Stimulated activated CD8-positive, alpha-beta memory T cell treated with anti-CD3 and anti-CD28 coated beads, Interleukin-4, amount 100 ng/mL, for 24 hours (primary cell): ENCODE data around the gene GARNL3.

Source experiments
- DNase-seq: peaks from one replicate; pipeline ENCODE4 v3.0.0-alpha.2; 2020; ENCODE audit warnings: low read depth

Gene GARNL3

GRCh38 chr9:127264462-127265219, at the start of gene GARNL3:
Gene GARNL3, plus strand, starts transcription at chr9:127264774. Its CDS starts 104 bp downstream, at chr9:127264878.
- no peak for DNase-seq

- DNase-seq = no peak
These were observed 49.0 kb upstream of the GARNL3 start for GRCh38 chr9:127215268-127216209.

- DNase-seq = no peak
These were observed 48.2 kb upstream of the GARNL3 start for GRCh38 chr9:127216210-127216887.

GRCh38 chr9:127216888-127217217, 47.7 kb upstream of the GARNL3 start:
- no peak for DNase-seq

GRCh38 chr9:127218818-127219217, 45.8 kb upstream of the GARNL3 start:
- DNase-seq = no peak

- DNase-seq = no peak
These were observed 45.1 kb upstream of the GARNL3 start for GRCh38 chr9:127219520-127219919.

- no peak for DNase-seq
These were observed 42.9 kb upstream of the GARNL3 start for GRCh38 chr9:127221695-127222094.

- DNase-seq = no peak
These were observed 42.0 kb upstream of the GARNL3 start for GRCh38 chr9:127222388-127223095.

GRCh38 chr9:127223266-127223665, 41.3 kb upstream of the GARNL3 start:
- no peak for DNase-seq

- no peak for DNase-seq
These were observed 40.8 kb upstream of the GARNL3 start for GRCh38 chr9:127223810-127224177.

- DNase-seq = peak; percentile 77
These were observed 40.2 kb upstream of the GARNL3 start for GRCh38 chr9:127224178-127224882.

GRCh38 chr9:127224883-127225739, 39.5 kb upstream of the GARNL3 start:
- DNase-seq = peak; percentile 88

- no peak for DNase-seq
These were observed 38.6 kb upstream of the GARNL3 start for GRCh38 chr9:127225801-127226625.

- no peak for DNase-seq
These were observed 34.7 kb upstream of the GARNL3 start for GRCh38 chr9:127229691-127230417.

GRCh38 chr9:127231666-127232065, 32.9 kb upstream of the GARNL3 start:
- no peak for DNase-seq

GRCh38 chr9:127232833-127233549, 31.6 kb upstream of the GARNL3 start:
- DNase-seq = no peak

- no peak for DNase-seq
These were observed 31.0 kb upstream of the GARNL3 start for GRCh38 chr9:127233550-127233949.

- no peak for DNase-seq
These were observed 30.6 kb upstream of the GARNL3 start for GRCh38 chr9:127233989-127234388.
